Measurements from ENCODE around the gene PALM3. TPM values are rescaled to one million over a fixed set of nuclear protein-coding genes. Genes with fewer than 3 reads are reported as not detected.

The PALM3 gene
- total and polyA plus RNA-seq, 12 donors, result 0.18 to 1.9 (median 0.63) TPM; not detected in 5

DNA sequence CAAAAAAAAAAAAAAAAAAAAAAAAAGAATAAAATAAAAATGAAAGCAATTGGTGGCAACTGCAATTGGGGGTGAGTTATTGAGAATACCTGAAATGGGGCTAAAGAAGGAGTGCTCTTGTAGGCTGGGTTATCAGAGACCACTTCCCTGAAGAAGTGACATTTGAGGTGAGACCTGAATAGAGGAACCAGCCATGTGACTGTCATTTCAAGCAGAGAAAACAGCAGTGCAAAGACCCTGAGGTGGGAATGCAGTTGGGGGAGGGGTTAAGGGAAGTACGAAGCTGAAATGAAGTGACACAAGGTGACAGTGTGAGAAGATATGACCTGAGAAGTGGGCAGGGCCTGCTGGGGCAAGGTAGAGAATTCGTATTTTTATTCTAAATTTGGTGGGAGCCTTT is 4.3 kb upstream of the PALM3 start:
- Histone ChIP-seq H3K4me3 (no peak overlapping the region), H3K27me3 (no peaks in the 10 kb centered on the region), H3K4me1 (replicated peaks in 1 of 2) (no peaks in the 10 kb centered on the region), H3K9me3 (replicated peaks in 1 of 3) (no peaks in the 10 kb centered on the region), H3K36me3 (replicated peaks in 1 of 2) (no peaks in the 10 kb centered on the region), H3K27ac (no peak overlapping the region)
- 48 to 65% (median 55%) methylated on average over 2 of the region's 2 CpGs for WGBS, 4 donors
- intact Hi-C loops (cut with DNase I), result no loop called here
- no peak for DNase-seq
- TF ChIP-seq CTCF (IDR thresholded peaks at IDR 0.05) (no peak), POLR2A (IDR thresholded peaks at IDR 0.05) (no peak)

DNA sequence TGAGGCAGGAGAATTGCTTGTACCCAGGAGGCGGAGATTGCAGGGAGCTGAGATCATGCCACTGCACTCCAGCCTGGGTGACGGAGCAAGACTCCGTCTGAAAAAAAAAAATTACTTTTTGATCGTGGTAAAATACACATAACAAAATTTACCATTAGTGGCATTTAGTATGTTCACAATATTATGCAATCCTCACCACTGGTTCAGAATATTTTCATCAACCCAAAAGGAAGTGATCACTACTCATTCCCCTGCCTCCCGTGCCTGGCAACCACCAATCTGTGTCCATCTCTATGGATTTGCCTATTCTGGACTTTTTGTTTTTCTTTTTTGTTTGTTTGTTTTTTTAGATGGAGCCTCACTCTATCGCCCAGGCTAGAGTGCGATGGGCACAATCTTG is 1.2 kb upstream of the PALM3 start:
- Histone ChIP-seq H3K27me3 (peaks cover 15% of the 10 kb centered on the region), H3K4me1 (replicated peaks in 1 of 2) (no peaks in the 10 kb centered on the region), H3K9me3 (replicated peaks in 1 of 3) (no peaks in the 10 kb centered on the region), H3K27ac (no peak overlapping the region), H3K4me3 (no peak overlapping the region), H3K36me3 (replicated peaks in 1 of 2) (no peaks in the 10 kb centered on the region)
- DNase-seq, result no peak
- TF ChIP-seq CTCF (IDR thresholded peaks at IDR 0.05), result no peak
- TF ChIP-seq POLR2A (IDR thresholded peaks at IDR 0.05), result no peak
- WGBS, 4 donors, result 69 to 80% (median 74%) methylated on average over 7 of the region's 7 CpGs
- intact Hi-C loops (cut with DNase I), result no loop called here

DNA sequence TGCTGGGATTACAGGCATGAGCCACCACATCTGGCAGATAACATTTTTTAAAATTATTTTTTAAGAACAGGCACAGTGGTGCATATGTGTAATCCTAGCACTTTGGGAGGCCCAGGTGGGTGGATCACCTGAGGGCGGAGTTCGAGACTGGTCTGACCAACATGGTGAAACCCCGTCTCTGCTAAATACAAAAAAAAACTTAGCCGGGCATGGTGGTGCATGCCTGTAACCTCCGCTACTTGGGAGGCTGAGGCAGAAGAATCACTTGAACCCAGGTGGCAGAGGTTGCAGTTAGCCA is 631 bp upstream of the PALM3 start:
- H3K27ac ChIP-seq, result no peak overlapping the region
- H3K4me1 ChIP-seq (replicated peaks in 1 of 2), result peaks cover 0 to 4% of the 10 kb centered on the region in 2 donors
- intact Hi-C loops (cut with DNase I), result no loop called here
- no peak for DNase-seq
- no peak overlapping the region for H3K4me3 ChIP-seq
- WGBS, 4 donors, result 77 to 89% (median 83%) methylated on average over 3 to 5 of the region's 5 CpGs
- H3K9me3 ChIP-seq (replicated peaks in 1 of 3), result no peaks in the 10 kb centered on the region
- TF ChIP-seq POLR2A (IDR thresholded peaks at IDR 0.05) (no peak), CTCF (IDR thresholded peaks at IDR 0.05) (no peak)
- peaks cover 15% of the 10 kb centered on the region for H3K27me3 ChIP-seq
- no peaks in the 10 kb centered on the region for H3K36me3 ChIP-seq (replicated peaks in 1 of 2)

DNA sequence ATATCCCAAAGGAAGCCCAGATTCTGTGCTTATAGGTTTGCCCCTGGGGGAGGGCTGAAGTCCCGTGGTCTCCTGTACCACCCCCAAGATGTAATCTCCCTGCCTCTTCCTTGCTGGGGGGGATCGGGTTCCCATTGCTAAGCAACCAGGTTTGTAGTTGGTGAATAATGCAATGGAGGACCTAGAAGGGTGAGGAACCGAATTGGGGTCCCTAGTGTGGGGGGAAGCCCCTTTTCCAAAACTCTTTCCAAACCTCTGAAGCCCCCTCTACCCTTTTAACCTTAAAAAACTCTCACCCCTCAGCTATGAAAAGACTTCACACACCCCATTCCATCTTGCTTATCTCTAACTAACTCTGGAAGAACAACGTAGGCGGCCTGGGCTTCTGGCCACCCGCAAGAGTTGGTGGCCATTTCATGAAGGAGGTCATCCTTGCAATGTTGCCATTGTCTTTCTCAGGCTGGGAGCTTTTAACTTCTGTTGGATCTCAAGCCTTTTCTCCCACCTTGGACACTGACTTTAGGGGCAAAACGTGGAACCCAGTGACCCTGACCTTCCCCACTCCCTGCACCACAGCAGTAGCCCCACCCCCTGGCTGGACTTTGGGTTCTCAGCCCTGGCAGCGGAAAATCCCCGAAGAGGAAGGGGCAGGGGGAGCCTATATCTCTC is 661 bp downstream of the PALM3 start:
- no peak for TF ChIP-seq CTCF (IDR thresholded peaks at IDR 0.05)

More for the DNA sequence above, 661 bp downstream of the PALM3 start:
- no peak for DNase-seq
- 41 to 68% (median 54%) methylated on average over 7 to 9 of the region's 9 CpGs for WGBS, 4 donors
- H3K27me3 ChIP-seq, result peaks cover 15% of the 10 kb centered on the region
- no peak overlapping the region for H3K4me3 ChIP-seq
- no peaks in the 10 kb centered on the region for H3K36me3 ChIP-seq (replicated peaks in 1 of 2)
- no peaks in the 10 kb centered on the region for H3K9me3 ChIP-seq (replicated peaks in 1 of 3)
- intact Hi-C loops (cut with DNase I), result no loop called here
- H3K4me1 ChIP-seq (replicated peaks in 1 of 2), result peaks cover 0 to 4% of the 10 kb centered on the region in 2 donors
- H3K27ac ChIP-seq, result no peak overlapping the region
